ENCODE measurements around the gene TGM2.

Gene TGM2

DNA sequence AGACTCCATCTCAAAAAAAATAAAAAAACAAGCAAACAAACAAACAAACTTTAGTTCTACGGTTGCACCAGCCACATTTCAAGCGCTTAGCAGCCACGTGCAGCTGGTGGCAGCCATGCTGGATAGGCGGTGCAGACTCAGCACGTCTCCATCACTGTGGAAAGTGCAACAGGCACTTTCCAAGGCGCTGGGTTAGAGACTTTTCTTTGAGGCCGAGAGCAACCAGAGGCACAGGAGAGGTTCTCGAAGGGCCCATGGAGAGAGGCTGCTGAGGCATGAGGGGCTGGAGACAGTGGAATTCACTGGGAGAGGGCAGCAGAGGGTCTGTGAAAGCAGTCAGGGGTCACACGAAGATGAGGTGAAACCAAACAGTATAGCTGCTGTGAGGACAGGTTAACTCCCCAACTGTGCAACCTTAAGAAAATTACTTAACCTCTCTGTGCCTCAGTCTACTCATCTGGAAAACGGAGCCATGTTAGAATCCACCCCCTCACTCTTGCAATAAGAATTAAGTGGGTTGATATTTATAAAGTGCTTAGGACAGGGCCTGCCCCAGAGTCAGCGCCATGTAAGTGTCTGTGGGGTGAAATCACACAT is 27.5 kb downstream of the TGM2 start:
- Histone ChIP-seq H3K4me1 (ENCODE audit: insufficient read depth, low read length) (no peaks in the 10 kb centered on the region), H3K36me3 (ENCODE audit: insufficient read depth, low read length) (peaks cover 31% of the 10 kb centered on the region), H3K9ac (ENCODE audit: low read length) (no peak overlapping the region), H3K27me3 (ENCODE audit: control insufficient read depth in 1 of 2, insufficient read depth in 2 of 2, low read length in 2 of 2) (no peaks in the 10 kb centered on the region), H3K9me3 (ENCODE audit: low read length) (no peaks in the 10 kb centered on the region), H3K27ac (ENCODE audit: low read depth, low read length) (no peak overlapping the region), H3K4me3 (ENCODE audit: low read depth in 1 of 2, low read length in 2 of 2) (no peak overlapping the region)

GRCh38 chr20:38136421-38137245 is 28.4 kb downstream of the TGM2 start:
- Histone ChIP-seq H3K9ac (ENCODE audit: low read length) (no peak overlapping the region), H3K4me3 (ENCODE audit: low read depth in 1 of 2, low read length in 2 of 2) (no peak overlapping the region), H3K36me3 (ENCODE audit: insufficient read depth, low read length) (peaks cover 31% of the 10 kb centered on the region), H3K9me3 (ENCODE audit: low read length) (no peaks in the 10 kb centered on the region), H3K27me3 (ENCODE audit: control insufficient read depth in 1 of 2, insufficient read depth in 2 of 2, low read length in 2 of 2) (no peaks in the 10 kb centered on the region), H3K4me1 (ENCODE audit: insufficient read depth, low read length) (no peaks in the 10 kb centered on the region), H3K27ac (ENCODE audit: low read depth, low read length) (no peak overlapping the region)

DNA sequence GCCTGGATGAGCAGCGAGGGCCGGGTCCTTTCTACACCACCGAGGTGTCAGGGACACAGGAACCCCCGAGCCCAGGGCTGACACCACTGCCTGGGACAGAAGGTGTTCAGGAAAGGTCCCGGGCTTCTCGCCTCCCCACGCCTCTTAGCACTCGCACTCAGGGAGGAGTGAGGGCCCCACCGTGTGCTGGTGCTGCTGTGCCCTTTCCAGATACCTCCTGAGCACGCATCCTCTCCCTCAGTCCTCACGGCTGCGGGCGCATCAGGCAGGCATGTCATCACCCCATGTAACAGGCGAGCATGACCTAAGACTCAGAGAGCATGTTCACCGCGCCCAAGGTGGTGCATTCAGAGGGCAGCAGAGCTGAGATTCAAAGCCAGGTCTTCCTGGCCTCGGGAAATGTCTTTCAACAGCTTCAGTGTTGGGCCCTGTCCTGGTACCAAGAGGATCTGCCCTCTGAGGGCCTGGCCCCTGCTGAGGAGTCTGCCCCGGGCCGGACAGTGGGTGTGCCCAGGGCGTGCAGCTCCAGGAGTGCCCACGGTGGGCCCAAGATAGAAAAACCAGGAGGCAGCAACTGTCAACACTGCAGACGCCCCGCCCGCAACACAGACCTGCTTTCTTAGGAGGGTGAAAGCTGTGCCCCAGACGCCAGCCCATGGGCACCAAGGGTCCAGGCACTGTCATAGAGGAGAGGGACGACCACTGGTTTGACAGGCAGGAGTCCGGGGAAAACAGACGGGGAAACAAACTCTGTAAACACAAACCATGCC is 29.2 kb downstream of the TGM2 start:
- H3K36me3 ChIP-seq (ENCODE audit: insufficient read depth, low read length) = peaks cover 31% of the 10 kb centered on the region
- H3K27me3 ChIP-seq (ENCODE audit: control insufficient read depth in 1 of 2, insufficient read depth in 2 of 2, low read length in 2 of 2) = no peaks in the 10 kb centered on the region
- H3K9me3 ChIP-seq (ENCODE audit: low read length) = no peaks in the 10 kb centered on the region
- no peak overlapping the region for H3K27ac ChIP-seq (ENCODE audit: low read depth, low read length)
- H3K9ac ChIP-seq (ENCODE audit: low read length) = no peak overlapping the region
- no peak overlapping the region for H3K4me3 ChIP-seq (ENCODE audit: low read depth in 1 of 2, low read length in 2 of 2)
- no peaks in the 10 kb centered on the region for H3K4me1 ChIP-seq (ENCODE audit: insufficient read depth, low read length)

GRCh38 chr20:38135271-38135650 is 29.8 kb downstream of the TGM2 start:
- H3K27ac ChIP-seq (ENCODE audit: low read depth, low read length) = no peak overlapping the region
- peaks cover 28% of the 10 kb centered on the region for H3K36me3 ChIP-seq (ENCODE audit: insufficient read depth, low read length)
- H3K9ac ChIP-seq (ENCODE audit: low read length) = no peak overlapping the region
- no peaks in the 10 kb centered on the region for H3K9me3 ChIP-seq (ENCODE audit: low read length)
- no peaks in the 10 kb centered on the region for H3K27me3 ChIP-seq (ENCODE audit: control insufficient read depth in 1 of 2, insufficient read depth in 2 of 2, low read length in 2 of 2)
- no peak overlapping the region for H3K4me3 ChIP-seq (ENCODE audit: low read depth in 1 of 2, low read length in 2 of 2)
- H3K4me1 ChIP-seq (ENCODE audit: insufficient read depth, low read length) = no peaks in the 10 kb centered on the region

GRCh38 chr20:38134427-38135270 is 30.4 kb downstream of the TGM2 start:
- H3K4me1 ChIP-seq (ENCODE audit: insufficient read depth, low read length) = no peaks in the 10 kb centered on the region
- no peak overlapping the region for H3K27ac ChIP-seq (ENCODE audit: low read depth, low read length)
- H3K9ac ChIP-seq (ENCODE audit: low read length) = no peak overlapping the region
- H3K9me3 ChIP-seq (ENCODE audit: low read length) = no peaks in the 10 kb centered on the region
- H3K36me3 ChIP-seq (ENCODE audit: insufficient read depth, low read length) = peaks cover 23% of the 10 kb centered on the region
- no peak overlapping the region for H3K4me3 ChIP-seq (ENCODE audit: low read depth in 1 of 2, low read length in 2 of 2)
- no peaks in the 10 kb centered on the region for H3K27me3 ChIP-seq (ENCODE audit: control insufficient read depth in 1 of 2, insufficient read depth in 2 of 2, low read length in 2 of 2)

DNA sequence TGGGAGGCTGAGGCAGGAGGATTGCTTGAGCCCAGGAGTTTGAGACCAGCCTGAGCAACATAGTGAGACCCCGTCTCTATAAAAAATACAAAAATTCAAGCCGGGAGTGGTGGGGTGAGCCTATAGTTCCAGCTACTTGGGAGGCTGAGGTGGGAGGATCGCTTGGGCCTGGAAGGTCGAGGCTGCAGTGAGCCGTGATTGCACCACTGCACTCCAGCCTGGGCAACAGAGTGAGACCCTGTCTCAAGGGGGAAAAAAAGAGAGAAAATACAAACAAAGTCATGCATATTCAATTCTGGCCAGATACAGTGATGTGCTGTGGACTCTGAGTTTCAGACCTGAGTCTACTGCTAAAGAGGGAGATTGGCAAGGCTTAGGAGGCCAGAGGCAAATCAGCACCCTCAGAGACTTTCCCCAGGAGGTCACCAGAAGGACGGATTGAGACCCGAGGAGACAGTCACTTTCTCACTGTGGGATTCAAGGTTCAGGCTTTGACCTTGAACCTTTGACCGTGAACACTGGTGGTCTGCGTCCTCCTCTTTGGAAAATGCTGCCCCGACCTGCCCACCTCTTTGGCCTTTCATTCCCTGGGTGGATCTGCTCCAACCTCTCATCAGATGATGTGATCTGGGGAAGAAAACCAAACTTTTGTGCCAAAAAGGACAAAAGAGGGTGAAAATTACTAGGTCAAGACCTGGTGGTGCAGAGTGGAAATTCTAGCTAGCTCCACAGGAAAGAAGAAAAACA is 31.2 kb downstream of the TGM2 start:
- H3K9ac ChIP-seq (ENCODE audit: low read length) = no peak overlapping the region
- H3K27ac ChIP-seq (ENCODE audit: low read depth, low read length) = no peak overlapping the region
- no peaks in the 10 kb centered on the region for H3K9me3 ChIP-seq (ENCODE audit: low read length)
- no peaks in the 10 kb centered on the region for H3K4me1 ChIP-seq (ENCODE audit: insufficient read depth, low read length)
- H3K27me3 ChIP-seq (ENCODE audit: control insufficient read depth in 1 of 2, insufficient read depth in 2 of 2, low read length in 2 of 2) = no peaks in the 10 kb centered on the region
- no peak overlapping the region for H3K4me3 ChIP-seq (ENCODE audit: low read depth in 1 of 2, low read length in 2 of 2)
- peaks cover 15% of the 10 kb centered on the region for H3K36me3 ChIP-seq (ENCODE audit: insufficient read depth, low read length)

DNA sequence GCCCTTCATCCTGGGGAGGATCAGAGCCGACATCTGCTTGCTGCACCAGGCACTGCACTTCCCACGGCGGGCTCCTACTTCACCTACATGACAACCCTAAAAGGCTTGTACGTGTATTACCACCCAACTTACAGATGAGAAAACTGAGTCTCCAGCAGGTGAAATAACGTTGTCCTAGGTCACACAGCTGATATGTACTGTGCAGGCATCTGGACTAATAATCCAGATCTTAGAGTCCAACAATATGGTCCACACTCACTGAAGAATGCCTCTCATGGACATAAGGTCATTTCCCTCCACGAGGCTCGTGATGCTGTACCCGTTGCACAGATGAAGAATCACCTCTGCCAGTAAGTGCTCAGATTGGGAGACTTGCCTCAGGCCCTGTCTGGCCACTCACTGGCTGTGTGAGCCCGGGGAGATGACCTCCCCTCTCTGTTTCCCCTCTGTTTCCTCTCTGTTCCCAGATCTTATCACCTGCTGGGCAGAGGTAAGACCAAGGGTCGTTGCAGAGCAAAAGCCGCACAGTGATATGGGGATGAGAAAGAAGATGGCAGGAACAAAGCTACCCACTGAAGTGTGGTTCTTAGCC is 32.1 kb downstream of the TGM2 start:
- H3K36me3 ChIP-seq (ENCODE audit: insufficient read depth, low read length) = peaks cover 7% of the 10 kb centered on the region

DNA sequence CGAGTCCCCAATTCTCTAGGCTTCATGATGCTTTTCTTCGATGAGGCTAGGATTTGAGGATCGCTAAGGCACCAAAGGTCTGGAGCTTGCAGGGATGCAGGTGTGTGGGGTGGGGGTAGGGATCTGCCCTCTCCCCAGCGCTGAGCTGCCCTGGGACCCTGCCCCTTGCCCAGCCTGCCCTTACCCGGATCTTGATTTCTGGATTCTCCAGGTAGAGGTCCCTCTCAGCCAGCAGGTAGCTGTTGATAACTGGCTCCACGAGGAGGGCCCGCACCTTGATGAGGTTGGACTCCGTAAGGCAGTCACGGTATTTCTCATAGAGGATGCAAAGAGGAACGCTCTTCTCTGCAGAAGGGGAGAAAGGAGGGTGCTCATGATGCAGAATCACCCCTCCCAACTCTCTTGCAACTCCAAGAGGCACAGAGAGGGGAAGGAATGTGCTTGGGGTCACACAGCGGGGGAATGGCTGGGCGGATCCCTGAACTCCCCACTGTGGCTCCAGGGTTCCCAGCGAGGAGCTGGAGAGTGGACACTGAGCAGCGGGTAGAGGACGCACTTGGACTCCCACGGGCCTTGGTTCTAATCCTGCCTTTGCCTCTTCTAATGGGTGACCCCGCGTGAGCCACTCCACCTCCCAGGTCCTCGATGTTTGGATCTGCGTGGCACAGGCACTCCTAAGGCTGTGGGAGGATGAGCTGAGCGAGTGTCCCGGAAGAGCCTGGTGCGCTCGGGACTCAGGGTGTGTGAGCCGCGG is 32.7 kb downstream of the TGM2 start:
- Histone ChIP-seq H3K27me3 (ENCODE audit: control insufficient read depth in 1 of 2, insufficient read depth in 2 of 2, low read length in 2 of 2) (no peaks in the 10 kb centered on the region), H3K4me1 (ENCODE audit: insufficient read depth, low read length) (peaks cover under 1% of the 10 kb centered on the region), H3K36me3 (ENCODE audit: insufficient read depth, low read length) (peaks cover under 1% of the 10 kb centered on the region), H3K27ac (ENCODE audit: low read depth, low read length) (no peak overlapping the region), H3K4me3 (ENCODE audit: low read depth in 1 of 2, low read length in 2 of 2) (no peak overlapping the region), H3K9ac (ENCODE audit: low read length) (no peak overlapping the region), H3K9me3 (ENCODE audit: low read length) (no peaks in the 10 kb centered on the region)

More for the DNA sequence above, 32.1 kb downstream of the TGM2 start:
- H3K4me1 ChIP-seq (ENCODE audit: insufficient read depth, low read length) = no peaks in the 10 kb centered on the region
- H3K4me3 ChIP-seq (ENCODE audit: low read depth in 1 of 2, low read length in 2 of 2) = no peak overlapping the region
- no peak overlapping the region for H3K27ac ChIP-seq (ENCODE audit: low read depth, low read length)
- H3K9me3 ChIP-seq (ENCODE audit: low read length) = no peaks in the 10 kb centered on the region
- no peaks in the 10 kb centered on the region for H3K27me3 ChIP-seq (ENCODE audit: control insufficient read depth in 1 of 2, insufficient read depth in 2 of 2, low read length in 2 of 2)
- no peak overlapping the region for H3K9ac ChIP-seq (ENCODE audit: low read length)

GRCh38 chr20:38131588-38132121 is 33.4 kb downstream of the TGM2 start:
- H3K27me3 ChIP-seq (ENCODE audit: control insufficient read depth in 1 of 2, insufficient read depth in 2 of 2, low read length in 2 of 2) = no peaks in the 10 kb centered on the region
- no peak overlapping the region for H3K9ac ChIP-seq (ENCODE audit: low read length)
- H3K9me3 ChIP-seq (ENCODE audit: low read length) = no peaks in the 10 kb centered on the region
- H3K27ac ChIP-seq (ENCODE audit: low read depth, low read length) = no peak overlapping the region
- no peak overlapping the region for H3K4me3 ChIP-seq (ENCODE audit: low read depth in 1 of 2, low read length in 2 of 2)
- H3K4me1 ChIP-seq (ENCODE audit: insufficient read depth, low read length) = peaks cover 7% of the 10 kb centered on the region
- no peaks in the 10 kb centered on the region for H3K36me3 ChIP-seq (ENCODE audit: insufficient read depth, low read length)

Data from muscle layer of colon (tissue), 2 donors.